Measurements from ENCODE around the gene STK35.

DNA sequence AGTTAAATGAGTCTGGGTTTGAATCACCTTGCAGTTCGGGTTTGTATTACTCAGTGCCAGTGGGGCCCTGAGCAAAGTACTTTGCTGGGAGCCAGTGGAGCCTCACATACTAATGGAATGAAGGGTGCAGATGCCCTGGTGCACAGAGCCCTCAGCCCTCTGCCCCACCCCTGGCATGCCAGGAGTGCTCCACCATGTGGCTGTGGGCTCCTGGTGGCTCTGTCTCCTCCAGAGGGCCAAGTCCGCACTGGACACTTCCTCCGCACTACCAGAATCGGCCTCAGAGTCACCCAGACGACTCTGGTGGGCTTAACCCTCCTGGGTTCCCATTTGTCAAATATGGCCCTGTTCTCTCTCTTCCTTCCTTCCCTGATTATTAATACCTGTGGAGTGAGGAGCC is 94.0 kb downstream of the STK35 start:
- TF ChIP-seq FOXK2 (IDR thresholded peaks at IDR 0.05) (no peak), SUZ12 (IDR thresholded peaks at IDR 0.05) (no peak), FOXM1 (IDR thresholded peaks at IDR 0.05; ENCODE audit: borderline replicate concordance) (no peak), SP1 (IDR thresholded peaks at IDR 0.05) (no peak), TARDBP (IDR thresholded peaks at IDR 0.05) (no peak), BHLHE40 (IDR thresholded peaks at IDR 0.05; ENCODE audit: borderline replicate concordance) (no peak), ELF4 (IDR thresholded peaks at IDR 0.05) (no peak), ZNF384 (IDR thresholded peaks at IDR 0.05) (no peak)

All from HEK293T (cell line).